Measurements from ENCODE around the gene CSH2.
A peak's percentile ranks its signal among the peaks of the same experiment; 100 is the strongest.

CSH2 gene

GRCh38 chr17:63836811-63837210 lies 36.7 kb downstream of the CSH2 start:
- in situ Hi-C loops (cut with MboI; ENCODE audit: low sequenced_read_pairs, unreplicated experiment): no loop called here
- TF ChIP-seq, protein P1, sequence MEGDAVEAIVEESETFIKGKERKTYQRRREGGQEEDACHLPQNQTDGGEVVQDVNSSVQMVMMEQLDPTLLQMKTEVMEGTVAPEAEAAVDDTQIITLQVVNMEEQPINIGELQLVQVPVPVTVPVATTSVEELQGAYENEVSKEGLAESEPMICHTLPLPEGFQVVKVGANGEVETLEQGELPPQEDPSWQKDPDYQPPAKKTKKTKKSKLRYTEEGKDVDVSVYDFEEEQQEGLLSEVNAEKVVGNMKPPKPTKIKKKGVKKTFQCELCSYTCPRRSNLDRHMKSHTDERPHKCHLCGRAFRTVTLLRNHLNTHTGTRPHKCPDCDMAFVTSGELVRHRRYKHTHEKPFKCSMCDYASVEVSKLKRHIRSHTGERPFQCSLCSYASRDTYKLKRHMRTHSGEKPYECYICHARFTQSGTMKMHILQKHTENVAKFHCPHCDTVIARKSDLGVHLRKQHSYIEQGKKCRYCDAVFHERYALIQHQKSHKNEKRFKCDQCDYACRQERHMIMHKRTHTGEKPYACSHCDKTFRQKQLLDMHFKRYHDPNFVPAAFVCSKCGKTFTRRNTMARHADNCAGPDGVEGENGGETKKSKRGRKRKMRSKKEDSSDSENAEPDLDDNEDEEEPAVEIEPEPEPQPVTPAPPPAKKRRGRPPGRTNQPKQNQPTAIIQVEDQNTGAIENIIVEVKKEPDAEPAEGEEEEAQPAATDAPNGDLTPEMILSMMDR (IDR thresholded peaks at IDR 0.05; ENCODE audit: borderline replicate concordance, control extremely low read depth, extremely low read depth, insufficient read depth, missing control alignments): no peak
- no peak for DNase-seq (ENCODE audit: low spot score)

GRCh38 chr17:63835167-63835720 lies 38.2 kb downstream of the CSH2 start:
- in situ Hi-C loops (cut with MboI; ENCODE audit: low sequenced_read_pairs, unreplicated experiment): no loop called here
- DNase-seq (ENCODE audit: low spot score): no peak
- TF ChIP-seq, protein P1 (IDR thresholded peaks at IDR 0.05; ENCODE audit: borderline replicate concordance, control extremely low read depth, extremely low read depth, insufficient read depth, missing control alignments): no peak

GRCh38 chr17:63834431-63835166 lies 38.9 kb downstream of the CSH2 start:
- TF ChIP-seq, protein P1 (IDR thresholded peaks at IDR 0.05; ENCODE audit: borderline replicate concordance, control extremely low read depth, extremely low read depth, insufficient read depth, missing control alignments): peak; percentile 31
- peak; percentile 75 for DNase-seq (ENCODE audit: low spot score)
- in situ Hi-C loops (cut with MboI; ENCODE audit: low sequenced_read_pairs, unreplicated experiment): no loop called here

GRCh38 chr17:63833741-63834373 lies 39.6 kb downstream of the CSH2 start:
- in situ Hi-C loops (cut with MboI; ENCODE audit: low sequenced_read_pairs, unreplicated experiment): no loop called here
- TF ChIP-seq, protein P1 (IDR thresholded peaks at IDR 0.05; ENCODE audit: borderline replicate concordance, control extremely low read depth, extremely low read depth, insufficient read depth, missing control alignments): no peak
- DNase-seq (ENCODE audit: low spot score): no peak

DNA sequence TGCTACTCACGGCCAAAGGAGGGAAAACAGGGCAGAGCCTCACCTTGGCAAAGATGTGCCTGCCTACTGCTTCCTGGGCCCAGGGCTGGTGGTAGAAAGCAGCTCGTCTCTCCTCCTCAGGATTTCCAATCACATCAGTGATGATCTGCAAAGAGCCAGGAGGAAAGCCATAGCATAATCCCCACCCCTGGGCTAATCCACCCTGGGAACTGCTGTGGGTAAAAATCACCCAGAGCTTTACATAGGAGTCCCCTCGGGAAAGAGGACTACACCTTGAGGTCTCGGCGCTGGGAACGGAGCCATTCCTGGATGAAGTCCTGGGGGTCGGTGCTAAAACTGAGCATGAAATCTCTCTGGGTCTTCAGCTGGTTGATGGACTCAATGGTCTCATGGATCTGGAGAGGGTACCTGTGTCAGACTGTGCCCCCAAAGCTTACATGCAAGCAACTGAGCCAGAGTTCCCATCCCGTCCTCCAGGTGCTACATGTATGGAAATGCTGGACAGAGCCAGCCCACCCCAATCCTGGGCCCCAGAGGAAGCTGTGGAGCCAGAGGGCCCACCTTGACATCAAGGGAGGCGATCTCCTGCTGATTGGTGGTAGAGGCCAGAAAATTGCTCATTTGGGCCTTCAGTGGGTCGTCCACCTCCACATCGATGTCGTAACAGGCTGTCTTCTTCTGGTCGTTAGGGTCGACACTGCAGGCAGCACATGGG lies 40.3 kb downstream of the CSH2 start:
- TF ChIP-seq, protein P1 (IDR thresholded peaks at IDR 0.05; ENCODE audit: borderline replicate concordance, control extremely low read depth, extremely low read depth, insufficient read depth, missing control alignments): no peak
- DNase-seq (ENCODE audit: low spot score): no peak
- in situ Hi-C loops (cut with MboI; ENCODE audit: low sequenced_read_pairs, unreplicated experiment): no loop called here

DNA sequence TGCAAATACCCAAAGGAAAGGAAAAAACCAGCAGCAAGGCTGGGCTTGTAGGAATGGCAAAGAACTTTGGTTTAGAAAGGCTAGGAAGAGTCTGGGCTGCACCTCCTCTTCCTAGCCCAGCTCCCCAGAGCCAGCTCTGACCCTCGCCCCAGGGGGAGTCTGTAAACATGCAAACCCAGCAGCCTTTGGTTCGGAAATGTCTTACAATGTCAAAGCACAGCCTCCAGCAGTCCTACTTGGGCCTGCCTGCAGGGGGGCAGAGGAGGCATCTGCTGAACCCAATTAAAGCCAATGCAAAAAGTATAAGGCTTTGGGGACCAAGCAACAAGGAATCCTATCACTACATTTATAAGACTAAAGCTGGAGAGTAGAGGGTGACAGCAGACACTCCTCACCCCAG lies 41.0 kb downstream of the CSH2 start:
- TF ChIP-seq, protein P1 (IDR thresholded peaks at IDR 0.05; ENCODE audit: borderline replicate concordance, control extremely low read depth, extremely low read depth, insufficient read depth, missing control alignments): no peak
- no peak for DNase-seq (ENCODE audit: low spot score)
- in situ Hi-C loops (cut with MboI; ENCODE audit: low sequenced_read_pairs, unreplicated experiment): no loop called here

Data from GM13976 (cell line).